H1 (cell line): ENCODE results near the gene ADCY5. TPM values are rescaled to one million over a fixed set of nuclear protein-coding genes. Genes with fewer than 3 reads are reported as not detected.

Source experiments
- CTCF ChIA-PET: fragments of 300-600 bp; sonication (Branson Sonifier 250); formaldehyde crosslinking; loops from one replicate; lab custom pipeline; 2021; ENCODE audit not compliant: partially characterized antibody; lab: Charles Lee
- POLR2A ChIA-PET: fragments of 300-600 bp; sonication (Branson Sonifier 250); formaldehyde crosslinking; loops from one replicate; lab custom pipeline; 2021; ENCODE audit warnings: inconsistent platforms; ENCODE audit not compliant: partially characterized antibody; lab: Charles Lee
- DNase-seq, 2 experiments: peaks; one replicate each; pipeline versions ENCODE4 v3.0.0 to v3.0.0-alpha.2; 2010 to 2022; ENCODE audit warnings: low spot score in 2 of 2, low read depth in 1 of 2, mixed read lengths in 1 of 2
- FAIRE-seq: peaks from 2 replicates; lab custom pipeline; 2011; peaks lifted over from hg19 to GRCh38; lab: Jason Lieb, UNC
- H2AFZ ChIP-seq: 2 replicates; pipeline ENCODE4 v1.8.1; 2012; ENCODE audit warnings: low read length, inconsistent platforms
- H2AK5ac ChIP-seq: 2 replicates; pipeline ENCODE4 v1.6.1; 2013; ENCODE audit warnings: low read depth, low read length
- H2BK120ac ChIP-seq: replicated peaks from 2 replicates; pipeline ENCODE3; 2013; ENCODE audit warnings: low read depth, low read length, inconsistent platforms
- H2BK12ac ChIP-seq: 2 replicates; pipeline ENCODE4 v1.6.1; 2013; ENCODE audit warnings: low read depth, low read length
- H2BK15ac ChIP-seq: 2 replicates; pipeline ENCODE4 v1.6.1; 2013; ENCODE audit warnings: low read length
- H2BK20ac ChIP-seq: 2 replicates; pipeline ENCODE4 v1.6.1; 2013; ENCODE audit warnings: low read length
- H2BK5ac ChIP-seq: 2 replicates; pipeline ENCODE4 v1.6.1; 2013; ENCODE audit warnings: low read depth, low read length
- H3K14ac ChIP-seq: 2 replicates; pipeline ENCODE4 v1.6.1; 2013; ENCODE audit warnings: inconsistent platforms; ENCODE audit not compliant: insufficient read length
- H3K18ac ChIP-seq: 2 replicates; pipeline ENCODE4 v1.6.1; 2013; ENCODE audit warnings: low read length; ENCODE audit errors: extremely low read depth
- H3K23ac ChIP-seq: 2 replicates; pipeline ENCODE4 v1.6.1; 2013; ENCODE audit warnings: inconsistent platforms; ENCODE audit not compliant: insufficient read length
- H3K23me2 ChIP-seq: 2 replicates; pipeline ENCODE4 v1.6.1; 2013; ENCODE audit warnings: low read depth, low read length
- H3K27ac ChIP-seq: 2 replicates; pipeline ENCODE4 v1.6.1; 2011; ENCODE audit warnings: low read depth, low read length, inconsistent platforms
- H3K27me3 ChIP-seq, 4 experiments: replicated peaks in 1 of 4; 1 replicate in 1 of 4; 2 replicates in 3 of 4; pipeline versions ENCODE4 v1.6.1 to v1.8.1; 2011 to 2013; ENCODE audit warnings: low read length in 3 of 4, mild to moderate bottlenecking in 3 of 4, inconsistent platforms in 2 of 4, mixed read lengths in 2 of 4, moderate library complexity in 1 of 4; ENCODE audit not compliant: control insufficient read depth in 3 of 4, insufficient read depth in 3 of 4; ENCODE audit errors: extremely low read depth in 1 of 4
- H3K36me3 ChIP-seq, 4 experiments: 2 replicates each; pipeline versions ENCODE4 v1.6.1 to v1.8.1; 2011 to 2013; ENCODE audit warnings: mild to moderate bottlenecking in 4 of 4, low read length in 3 of 4, moderate library complexity in 2 of 4, control low read depth in 1 of 4, inconsistent platforms in 1 of 4; ENCODE audit not compliant: insufficient read depth in 4 of 4, control insufficient read depth in 2 of 4
- H3K4ac ChIP-seq: replicated peaks from 2 replicates; pipeline ENCODE3; 2013; ENCODE audit warnings: low read length, low read depth, mixed read lengths, inconsistent platforms; ENCODE audit not compliant: insufficient read length
- H3K4me1 ChIP-seq, 4 experiments: replicated peaks in 1 of 4; 1 replicate in 1 of 4; 2 replicates in 3 of 4; pipeline versions ENCODE4 v1.6.1 to v1.8.1; 2011 to 2013; ENCODE audit warnings: low read length in 3 of 4, inconsistent platforms in 2 of 4, mixed read lengths in 1 of 4; ENCODE audit not compliant: insufficient read depth in 4 of 4, control insufficient read depth in 3 of 4
- H3K4me2 ChIP-seq, 2 experiments: 2 replicates each; pipeline versions ENCODE4 v1.6.1 to v1.8.1; 2011 to 2013; ENCODE audit warnings: low read depth in 2 of 2, low read length in 2 of 2, control low read depth in 1 of 2, inconsistent platforms in 1 of 2, mild to moderate bottlenecking in 1 of 2; ENCODE audit not compliant: insufficient read depth in 1 of 2
- H3K4me3 ChIP-seq, 4 experiments: fragments of 200-600, 300-600 bp in 1 of 4; sonication (generic), shearing (Covaris generic), sonication (Bioruptor Twin) in 1 of 4; 2 replicates each; pipeline versions ENCODE4 v1.5.1 to v1.8.1; 2011 to 2016; ENCODE audit warnings: low read length in 4 of 4, low read depth in 3 of 4, control low read depth in 2 of 4, inconsistent platforms in 2 of 4, mild to moderate bottlenecking in 2 of 4, mixed read lengths in 1 of 4, moderate library complexity in 1 of 4; ENCODE audit not compliant: insufficient read depth in 2 of 4; ENCODE audit errors: extremely low read depth in 1 of 4
- H3K56ac ChIP-seq: replicated peaks from 2 replicates; pipeline ENCODE3; 2013; ENCODE audit warnings: low read depth, mild to moderate bottlenecking, mixed read lengths, low read length, inconsistent platforms; ENCODE audit not compliant: insufficient read length
- H3K79me1 ChIP-seq: 2 replicates; pipeline ENCODE4 v1.6.1; 2013; ENCODE audit warnings: low read depth, low read length, control low read depth
- H3K79me2 ChIP-seq, 2 experiments: 2 replicates each; pipeline versions ENCODE4 v1.6.1 to v1.8.1; 2012 to 2013; ENCODE audit warnings: low read length in 2 of 2, mild to moderate bottlenecking in 2 of 2, inconsistent platforms in 1 of 2; ENCODE audit not compliant: insufficient read depth in 2 of 2, control insufficient read depth in 1 of 2
- H3K9ac ChIP-seq, 4 experiments: replicated peaks in 1 of 4; 1 replicate in 1 of 4; 2 replicates in 3 of 4; pipeline versions ENCODE4 v1.6.1 to v1.8.1; 2011 to 2013; ENCODE audit warnings: low read depth in 3 of 4, low read length in 3 of 4, control low read depth in 2 of 4, mild to moderate bottlenecking in 2 of 4, moderate library complexity in 2 of 4, inconsistent platforms in 1 of 4; ENCODE audit errors: extremely low read depth in 1 of 4
- H3K9me3 ChIP-seq, 2 experiments: 2 replicates each; pipeline versions ENCODE4 v1.6.1 to v1.8.1; 2012 to 2013; ENCODE audit warnings: mild to moderate bottlenecking in 2 of 2, moderate library complexity in 2 of 2, control low read depth in 1 of 2, inconsistent platforms in 1 of 2, low read depth in 1 of 2, low read length in 1 of 2, mixed read lengths in 1 of 2; ENCODE audit not compliant: insufficient read depth in 2 of 2
- H4K20me1 ChIP-seq, 2 experiments: replicated peaks in 1 of 2; 2 replicates each; pipeline versions ENCODE3 to v1.8.1; 2011 to 2013; ENCODE audit warnings: inconsistent platforms in 2 of 2, low read length in 2 of 2, mild to moderate bottlenecking in 1 of 2; ENCODE audit not compliant: insufficient read depth in 2 of 2, control insufficient read depth in 1 of 2
- H4K5ac ChIP-seq: 2 replicates; pipeline ENCODE4 v1.6.1; 2013; ENCODE audit warnings: low read length, low read depth, mixed read lengths, inconsistent platforms; ENCODE audit not compliant: insufficient read length
- H4K8ac ChIP-seq: 2 replicates; pipeline ENCODE4 v1.8.0; 2013; ENCODE audit warnings: mild to moderate bottlenecking, moderate library complexity, low read length, inconsistent platforms; ENCODE audit not compliant: insufficient read depth; ENCODE audit errors: extremely low read depth
- H4K91ac ChIP-seq: replicated peaks from 2 replicates; pipeline ENCODE3; 2013; ENCODE audit warnings: low read length, mixed read lengths, inconsistent platforms; ENCODE audit not compliant: insufficient read length
- PHF8 ChIP-seq: fragments of 200-600 bp; sonication (generic); conservative IDR thresholded peaks from 2 replicates; pipeline ENCODE4 v1.7.1; 2012; ENCODE audit warnings: low read depth, mild to moderate bottlenecking, inconsistent platforms, low read length, moderate library complexity
- WGBS, 2 experiments: shearing (Covaris generic) in 1 of 2; methylation state at CpG; one replicate each; pipeline versions ENCODE4 v1.1.6 to v1.1.7; 2013 to 2015; ENCODE audit warnings: low lambda C conversion rate in 2 of 2, mixed read lengths in 2 of 2, inconsistent platforms in 1 of 2, low coverage in 1 of 2, missing lambda C conversion rate in 1 of 2; ENCODE audit not compliant: insufficient replicate concordance in 2 of 2, insufficient coverage in 1 of 2, insufficient read length in 1 of 2; ENCODE audit errors: extremely low coverage in 1 of 2, missing lambda C conversion rate in 1 of 2; 5-methylcytosine and 5-hydroxymethylcytosine counted together
- polyA plus RNA-seq, 7 experiments: library from polyadenylated mRNA; depleted of rRNA in 3 of 7; stranded (reverse) in 5 of 7; unstranded in 2 of 7; fragments of >200 nt in 5 of 7; fragments of 200-250 nt in 2 of 7; gene quantifications; 1 replicate in 5 of 7; 2 replicates in 1 of 7; 4 replicates in 1 of 7; pipeline versions ENCODE4 v1.2.1 to v1.2.3, GENCODE V29; 2011 to 2013; ENCODE audit warnings: missing spikeins in 2 of 7, mixed read lengths in 2 of 7
- total RNA-seq: library from RNA; stranded (reverse); fragmentation: NEBNext Ultra II Directional; extraction: Animal tissue kit (Norgen Biotek cat#: 25700); gene quantifications from 2 replicates; pipeline ENCODE4 v1.2.1, GENCODE V29; 2021

Gene ADCY5
- total and polyA plus RNA-seq, 2 of the 8 experiments (the other 6 are each of a cell fraction or from before 2014, with no cell fraction given): 18.9 to 40.8 TPM

DNA sequence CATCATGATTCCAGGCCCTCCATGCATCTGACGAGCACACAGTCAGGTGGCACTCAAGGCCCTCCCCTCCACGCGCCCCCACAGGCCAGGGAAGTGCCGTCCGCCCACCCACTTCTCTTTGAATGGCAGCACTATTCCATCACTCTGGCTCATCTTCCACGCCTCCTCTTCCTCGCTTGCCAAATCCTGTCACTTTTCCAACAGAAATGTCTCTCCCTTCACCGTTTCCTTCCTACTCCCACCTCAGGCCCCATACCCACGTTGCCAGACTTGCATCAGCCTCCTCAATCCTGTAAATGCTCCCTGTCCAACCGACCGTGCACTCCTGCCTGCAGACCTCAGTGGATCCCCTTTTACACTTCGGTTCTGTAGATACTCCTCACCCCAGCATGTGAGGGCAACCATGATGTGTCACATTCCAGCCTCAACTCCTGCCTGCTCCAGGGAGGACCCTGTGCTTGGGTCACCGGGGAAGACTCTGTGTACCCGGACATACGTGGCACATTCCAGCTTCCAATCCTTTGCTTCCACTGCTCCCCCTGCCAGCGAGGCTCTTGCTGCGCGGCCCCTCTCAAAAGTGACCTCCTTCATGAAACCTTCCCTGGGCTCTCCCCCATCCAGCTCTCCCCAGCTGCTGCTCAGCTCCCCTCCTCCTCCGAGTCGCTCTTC is 29.6 kb downstream of the ADCY5 start:
- H3K79me2 ChIP-seq: no peaks in the 10 kb centered on the region
- H3K27ac ChIP-seq: no peak overlapping the region
- CTCF ChIA-PET: interaction anchor here (0.8 to 2.8 kb wide), 5 partner anchors 18 to 70 kb away, joined by 3 to 10 read pairs (median 4); partner anchors contain the start of gene ADCY5

More for the DNA sequence above, 29.6 kb downstream of the ADCY5 start:
- Histone ChIP-seq H3K56ac (no peak overlapping the region), H3K79me1 (no peaks in the 10 kb centered on the region), H3K9ac (no peak overlapping the region), H3K9me3 (no peaks in the 10 kb centered on the region), H3K36me3 (no peaks in the 10 kb centered on the region), H3K18ac (peak overlapping the region; percentile 62; the same call in 1 of the 2 replicates), H2BK12ac (no peak overlapping the region), H2BK5ac (no peak overlapping the region), H4K91ac (no peak overlapping the region), H2BK20ac (0 out of 2 replicates have a peak overlapping the region, but pooled peaks have one; percentile 84), H3K23ac (no peak overlapping the region), H2AFZ (no peak overlapping the region), H2AK5ac (no peak overlapping the region)
- no peak for DNase-seq
- POLR2A ChIA-PET: no interaction called here
- TF ChIP-seq PHF8: no peak
- TF ChIP-seq, all 59 proteins: peak for 0
- Histone ChIP-seq H4K20me1 (no peaks in the 10 kb centered on the region), H3K4me2 (no peak overlapping the region), H3K4ac (no peak overlapping the region), H3K27me3 (no peaks in the 10 kb centered on the region; a peak in 1 of 7 replicates), H4K8ac (no peak overlapping the region; the same call in 1 of the 2 replicates), H3K14ac (no peak overlapping the region), H4K5ac (no peak overlapping the region), H2BK15ac (no peak overlapping the region), H3K4me3 (no peak overlapping the region), H3K4me1 (no peaks in the 10 kb centered on the region; a peak in 2 of 7 replicates), H3K23me2 (no peaks in the 10 kb centered on the region), H2BK120ac (no peak overlapping the region)
- WGBS, 2 experiments: 85% methylated on average over 20 of the region's 20 CpGs; no CpG with 5 or more reads in 1 of the 2 experiments
- no peak for FAIRE-seq
